ENCODE results near the gene COPG2. TPM values are rescaled to one million over a fixed set of nuclear protein-coding genes. Genes with fewer than 3 reads are reported as not detected.
"Not testable (repeated sequence)": the region's sequence is repeated elsewhere in the genome, so short reads cannot be mapped to it uniquely, and the experiment has no call there.

COPG2 gene
- total RNA-seq, 1 donor from 2014 or later: 16.9 TPM

DNA sequence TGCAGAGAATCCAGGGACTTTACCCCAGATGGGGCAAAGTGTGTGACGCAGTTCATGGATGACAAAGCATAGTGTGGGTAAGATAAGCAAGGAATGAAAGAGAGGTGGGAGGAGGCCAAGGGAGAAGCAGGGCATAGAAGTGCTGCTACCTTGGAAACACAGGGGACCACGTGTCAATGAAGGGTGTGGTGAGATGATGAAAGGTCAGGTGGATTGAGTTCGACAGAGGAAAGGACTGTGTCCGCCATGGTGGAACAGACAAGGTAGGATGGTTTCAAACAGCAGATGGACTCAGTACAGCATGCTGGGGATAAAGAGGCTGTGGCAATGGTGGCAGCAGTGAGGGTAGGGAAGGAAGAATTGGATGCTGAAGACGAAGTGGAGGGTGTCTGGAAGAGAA, 143.9 kb downstream of the COPG2 start:
- TF ChIP-seq, protein P1, sequence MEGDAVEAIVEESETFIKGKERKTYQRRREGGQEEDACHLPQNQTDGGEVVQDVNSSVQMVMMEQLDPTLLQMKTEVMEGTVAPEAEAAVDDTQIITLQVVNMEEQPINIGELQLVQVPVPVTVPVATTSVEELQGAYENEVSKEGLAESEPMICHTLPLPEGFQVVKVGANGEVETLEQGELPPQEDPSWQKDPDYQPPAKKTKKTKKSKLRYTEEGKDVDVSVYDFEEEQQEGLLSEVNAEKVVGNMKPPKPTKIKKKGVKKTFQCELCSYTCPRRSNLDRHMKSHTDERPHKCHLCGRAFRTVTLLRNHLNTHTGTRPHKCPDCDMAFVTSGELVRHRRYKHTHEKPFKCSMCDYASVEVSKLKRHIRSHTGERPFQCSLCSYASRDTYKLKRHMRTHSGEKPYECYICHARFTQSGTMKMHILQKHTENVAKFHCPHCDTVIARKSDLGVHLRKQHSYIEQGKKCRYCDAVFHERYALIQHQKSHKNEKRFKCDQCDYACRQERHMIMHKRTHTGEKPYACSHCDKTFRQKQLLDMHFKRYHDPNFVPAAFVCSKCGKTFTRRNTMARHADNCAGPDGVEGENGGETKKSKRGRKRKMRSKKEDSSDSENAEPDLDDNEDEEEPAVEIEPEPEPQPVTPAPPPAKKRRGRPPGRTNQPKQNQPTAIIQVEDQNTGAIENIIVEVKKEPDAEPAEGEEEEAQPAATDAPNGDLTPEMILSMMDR (IDR thresholded peaks at IDR 0.05): no peak
- Histone ChIP-seq H3K27ac (no peak overlapping the region), H3K27me3 (ENCODE audit: low read depth) (no peaks in the 10 kb centered on the region), H3K4me1 (no peaks in the 10 kb centered on the region), H3K36me3 (peaks cover 7% of the 10 kb centered on the region), H3K4me3 (no peak overlapping the region), H3K9me3 (no peaks in the 10 kb centered on the region)
- DNase-seq (no peak), ATAC-seq (no peak)
- intact Hi-C loops (cut with DNase I): no loop called here

DNA sequence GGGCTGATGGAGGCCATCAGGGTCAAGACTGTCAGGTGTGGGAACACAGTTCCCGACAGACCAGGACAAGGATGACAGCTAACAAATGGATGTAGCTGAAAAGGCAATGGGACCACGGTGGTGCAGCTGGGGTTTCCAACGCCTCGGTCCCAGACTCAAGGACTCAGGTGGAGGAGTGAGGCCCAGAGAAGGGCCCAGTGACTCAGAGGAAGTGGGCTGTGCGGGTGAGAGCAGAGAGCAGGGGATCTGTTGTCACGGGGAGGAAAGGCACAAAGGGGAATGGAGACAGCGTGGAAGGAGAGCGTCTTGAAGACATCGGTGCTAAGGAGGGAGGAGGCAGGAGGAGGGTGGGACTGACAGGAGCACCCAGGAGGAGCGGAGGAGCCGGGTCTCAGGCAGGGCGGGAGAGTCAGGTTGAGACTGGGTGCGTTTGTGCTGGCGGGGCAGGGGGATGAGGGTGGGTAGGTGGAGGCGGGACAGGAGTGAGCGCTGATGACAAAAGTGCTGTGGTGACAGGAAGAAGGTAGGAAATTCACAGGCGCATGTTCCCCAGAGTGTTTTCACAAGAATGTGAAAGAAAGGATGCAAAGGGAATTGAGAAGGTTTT, 144.9 kb downstream of the COPG2 start:
- H3K4me3 ChIP-seq; H3K9me3 ChIP-seq; ATAC-seq; H3K4me1 ChIP-seq; H3K36me3 ChIP-seq; H3K27me3 ChIP-seq (ENCODE audit: low read depth); intact Hi-C loops (cut with DNase I); DNase-seq; H3K27ac ChIP-seq: not testable (repeated sequence)

DNA sequence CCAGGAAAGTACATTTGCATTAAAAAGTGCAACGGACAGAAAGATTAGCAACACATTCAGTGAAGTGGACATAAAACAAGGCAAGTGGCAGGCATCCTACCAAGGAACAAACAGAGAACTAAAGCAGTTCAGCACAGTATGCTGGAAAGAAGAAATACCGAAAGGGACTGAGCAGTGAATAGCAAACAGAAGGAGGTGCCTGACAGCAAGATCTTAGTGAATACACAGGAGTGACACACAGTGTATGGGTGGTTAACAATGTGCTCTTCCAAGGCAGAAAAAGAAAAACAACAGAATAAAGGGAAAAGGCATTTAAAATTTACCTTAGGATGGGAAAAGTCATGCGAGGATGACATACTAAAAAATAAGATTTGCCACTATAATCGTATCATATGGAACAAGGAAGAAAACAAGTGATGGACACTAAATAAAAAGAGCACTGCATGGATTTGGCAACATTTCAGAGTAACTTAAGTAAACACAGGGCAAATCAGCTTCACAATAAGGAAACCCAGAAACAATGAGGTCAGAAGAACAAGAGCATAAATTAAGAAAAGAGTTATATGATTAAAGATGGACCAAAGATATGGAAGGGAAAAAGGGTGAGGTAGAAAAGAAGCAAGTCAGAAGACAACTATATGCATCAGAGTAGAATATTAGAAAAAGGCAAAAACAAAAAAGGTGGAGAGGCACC, 147.1 kb downstream of the COPG2 start:
- no peak overlapping the region for H3K27ac ChIP-seq

DNA sequence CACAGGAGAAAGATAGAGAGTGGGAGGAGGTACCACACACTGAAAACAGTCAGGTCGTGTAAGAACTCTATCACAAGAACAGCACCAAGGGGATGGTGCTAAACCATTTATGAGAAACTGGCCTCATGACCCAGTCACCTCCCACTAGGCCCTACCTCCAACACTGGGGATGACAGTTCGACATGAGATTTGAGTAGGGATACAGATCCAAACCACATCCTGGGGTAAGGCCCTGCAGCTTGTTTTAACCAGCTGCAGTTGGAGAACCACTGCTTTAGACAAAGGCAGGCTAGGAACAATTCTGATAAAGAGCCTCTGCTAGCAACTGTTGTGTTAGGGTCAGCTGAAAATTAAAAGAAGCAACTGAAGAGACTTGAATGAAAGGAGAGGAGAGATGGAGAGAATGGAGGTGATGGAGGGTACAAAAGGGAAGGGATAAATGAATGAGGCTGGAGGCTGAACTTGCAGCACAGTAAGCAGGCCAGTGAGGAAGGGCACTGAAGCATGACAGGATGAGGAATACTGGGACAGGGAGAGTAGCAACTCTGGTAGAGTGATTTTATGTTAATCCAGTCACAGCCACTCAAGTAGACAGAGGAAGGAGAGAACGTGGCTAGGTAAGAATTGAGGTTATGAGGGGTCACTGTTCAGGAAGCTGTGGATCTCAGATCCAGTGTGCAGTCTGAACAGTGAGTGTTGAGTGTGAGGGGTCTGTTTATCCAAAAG, 153.1 kb downstream of the COPG2 start:
- ATAC-seq (no peak), DNase-seq (no peak)
- TF ChIP-seq, protein P1 (IDR thresholded peaks at IDR 0.05): no peak
- intact Hi-C loops (cut with DNase I): no loop called here
- Histone ChIP-seq H3K36me3 (peaks cover 12% of the 10 kb centered on the region), H3K27me3 (ENCODE audit: low read depth) (no peaks in the 10 kb centered on the region), H3K27ac (no peak overlapping the region), H3K4me1 (no peaks in the 10 kb centered on the region), H3K9me3 (no peaks in the 10 kb centered on the region), H3K4me3 (no peak overlapping the region)

More for the DNA sequence above, 147.1 kb downstream of the COPG2 start:
- Histone ChIP-seq H3K4me1 (no peaks in the 10 kb centered on the region), H3K36me3 (peaks cover 7% of the 10 kb centered on the region), H3K4me3 (no peak overlapping the region), H3K27me3 (ENCODE audit: low read depth) (no peaks in the 10 kb centered on the region), H3K9me3 (no peaks in the 10 kb centered on the region)
- intact Hi-C loops (cut with DNase I): no loop called here
- DNase-seq: no peak
- ATAC-seq: no peak
- TF ChIP-seq, protein P1 (IDR thresholded peaks at IDR 0.05): no peak

DNA sequence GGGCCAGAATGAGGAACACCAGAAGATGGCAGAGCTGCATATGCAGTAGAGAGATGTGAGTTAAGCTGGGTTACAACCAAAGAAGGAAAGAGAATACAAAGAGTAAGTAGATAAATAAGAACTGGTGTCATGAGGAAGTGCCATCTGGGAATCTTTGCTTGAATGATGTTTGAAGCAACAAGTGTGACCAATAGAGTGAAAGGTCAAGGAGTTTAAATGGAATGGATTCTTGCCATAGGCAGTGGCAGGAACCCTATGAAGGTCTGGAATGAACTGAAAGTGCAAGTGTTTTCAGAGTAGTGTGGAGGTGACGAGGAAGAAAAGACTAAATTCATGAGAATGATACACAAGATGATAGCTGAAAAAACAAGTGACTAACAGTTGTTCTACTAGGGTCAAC, 155.1 kb downstream of the COPG2 start:
- intact Hi-C loops (cut with DNase I): no loop called here
- TF ChIP-seq, protein P1 (IDR thresholded peaks at IDR 0.05): no peak
- Histone ChIP-seq H3K27ac (no peak overlapping the region), H3K9me3 (no peaks in the 10 kb centered on the region), H3K4me3 (no peak overlapping the region), H3K4me1 (no peaks in the 10 kb centered on the region), H3K27me3 (ENCODE audit: low read depth) (no peaks in the 10 kb centered on the region), H3K36me3 (peaks cover 19% of the 10 kb centered on the region)
- ATAC-seq (no peak), DNase-seq (no peak)

DNA sequence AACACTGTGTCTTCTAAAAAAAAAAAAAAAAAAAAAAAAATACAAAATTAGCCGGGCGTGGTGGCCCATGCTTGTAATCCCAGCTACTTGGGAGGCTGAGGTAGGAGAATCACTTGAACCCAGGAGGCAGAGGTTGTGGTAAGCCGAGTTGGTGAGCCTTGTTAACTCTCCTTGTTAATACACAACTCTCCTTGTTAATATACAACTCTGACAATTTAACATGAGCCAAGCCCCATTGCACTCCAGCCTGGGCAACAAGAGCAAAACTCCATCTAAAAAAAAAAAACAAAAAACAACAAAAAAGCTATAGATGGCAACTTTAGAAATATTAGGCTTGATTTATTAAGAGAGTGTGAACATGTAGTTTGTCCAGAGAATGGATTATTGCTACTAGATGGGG, 156.5 kb downstream of the COPG2 start:
- ATAC-seq; intact Hi-C loops (cut with DNase I); H3K9me3 ChIP-seq; H3K27me3 ChIP-seq (ENCODE audit: low read depth); H3K4me3 ChIP-seq; H3K27ac ChIP-seq; DNase-seq; H3K4me1 ChIP-seq: not testable (repeated sequence)
- H3K36me3 ChIP-seq: peaks cover 33% of the 10 kb centered on the region

All from lower lobe of right lung (tissue), 2 donors.